Measurements from ENCODE around the gene PTDSS2.
"Not testable (repeated sequence)": the region's sequence is repeated elsewhere in the genome, so short reads cannot be mapped to it uniquely, and the experiment has no call there.

The PTDSS2 gene

DNA sequence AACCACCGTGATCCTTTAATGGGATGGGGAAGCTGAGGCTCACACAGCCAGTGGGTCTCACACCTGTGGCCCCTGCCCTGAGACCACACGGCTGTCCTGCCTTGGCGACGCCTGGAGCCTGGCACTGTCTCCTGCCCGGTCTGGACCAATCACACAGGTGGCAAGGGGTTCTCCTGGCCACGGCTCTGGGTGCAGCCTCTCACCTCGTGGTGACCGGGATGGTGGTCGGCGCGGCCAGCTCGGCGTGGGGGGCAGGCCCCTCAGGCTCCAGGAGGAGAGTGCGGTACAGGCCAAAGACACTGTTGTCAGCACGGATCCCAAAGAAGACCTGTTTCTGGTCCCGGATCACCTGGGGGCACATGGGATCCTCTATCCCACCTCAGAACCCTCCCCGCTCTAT lies 17.0 kb upstream of the PTDSS2 start:
- Histone ChIP-seq H3K36me3 (ENCODE audit: control insufficient read depth, insufficient read depth, low read length) (peaks cover 23% of the 10 kb centered on the region), H3K4me3 (ENCODE audit: insufficient read depth, low read depth, low read length, poor library complexity, severe bottlenecking) (no peak overlapping the region), H3K27ac (ENCODE audit: insufficient read depth, low read length, poor library complexity, severe bottlenecking) (no peak overlapping the region), H3K27me3 (replicated peaks; ENCODE audit: control insufficient read depth, insufficient read depth, low read length, poor library complexity, severe bottlenecking) (no peaks in the 10 kb centered on the region), H3K4me1 (ENCODE audit: control insufficient read depth, insufficient read depth, low read length, poor library complexity, severe bottlenecking) (peaks cover 10% of the 10 kb centered on the region), H3K9me3 (ENCODE audit: control insufficient read depth, low read length) (no peaks in the 10 kb centered on the region)
- no peak for DNase-seq

DNA sequence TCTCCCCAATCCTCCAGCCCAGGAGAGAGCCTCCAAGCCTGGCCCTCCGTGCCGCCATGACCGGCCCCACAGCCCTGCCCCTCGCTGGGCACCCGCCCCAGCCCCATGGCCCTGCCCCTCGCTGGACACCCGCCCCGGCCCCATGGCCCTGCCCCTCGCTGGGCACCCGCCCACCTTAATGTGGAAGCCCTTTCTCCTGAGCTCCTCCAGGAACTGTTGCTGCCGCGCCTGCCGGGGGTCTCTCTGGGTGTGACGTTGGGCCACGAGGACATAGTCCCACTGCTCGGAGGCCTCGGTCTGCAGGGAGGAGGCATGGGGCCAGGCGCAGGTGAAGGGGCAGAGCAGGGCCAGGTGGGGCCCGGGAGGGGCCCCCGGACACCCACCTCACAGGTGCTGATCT lies 16.4 kb upstream of the PTDSS2 start:
- H3K4me3 ChIP-seq (ENCODE audit: insufficient read depth, low read depth, low read length, poor library complexity, severe bottlenecking) = no peak overlapping the region
- no peaks in the 10 kb centered on the region for H3K27me3 ChIP-seq (replicated peaks; ENCODE audit: control insufficient read depth, insufficient read depth, low read length, poor library complexity, severe bottlenecking)
- H3K9me3 ChIP-seq (ENCODE audit: control insufficient read depth, low read length) = no peaks in the 10 kb centered on the region
- peaks cover 11% of the 10 kb centered on the region for H3K4me1 ChIP-seq (ENCODE audit: control insufficient read depth, insufficient read depth, low read length, poor library complexity, severe bottlenecking)
- DNase-seq = no peak
- peaks cover 18% of the 10 kb centered on the region for H3K36me3 ChIP-seq (ENCODE audit: control insufficient read depth, insufficient read depth, low read length)
- no peak overlapping the region for H3K27ac ChIP-seq (ENCODE audit: insufficient read depth, low read length, poor library complexity, severe bottlenecking)

DNA sequence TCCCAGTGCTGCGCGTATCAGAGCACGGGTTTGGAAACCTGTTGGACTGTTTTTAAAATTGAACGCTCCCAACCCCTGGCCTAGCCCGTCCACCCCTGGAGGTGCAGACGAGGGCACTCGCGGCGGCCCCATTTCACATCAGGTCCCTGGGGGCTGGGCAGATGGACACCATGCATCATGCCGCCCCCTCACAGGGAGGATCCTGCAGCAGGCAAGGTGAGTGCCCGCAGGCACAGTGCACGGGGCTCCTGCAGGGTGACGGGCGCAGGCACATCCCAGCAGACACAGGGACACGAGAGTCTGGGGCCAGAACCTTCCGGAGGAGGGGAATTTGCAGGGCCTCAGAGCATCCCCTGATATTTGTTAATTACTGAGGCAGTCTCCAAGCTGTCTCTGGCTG lies 15.6 kb upstream of the PTDSS2 start:
- no peak for DNase-seq
- H3K27ac ChIP-seq (ENCODE audit: insufficient read depth, low read length, poor library complexity, severe bottlenecking) = no peak overlapping the region
- no peaks in the 10 kb centered on the region for H3K27me3 ChIP-seq (replicated peaks; ENCODE audit: control insufficient read depth, insufficient read depth, low read length, poor library complexity, severe bottlenecking)
- H3K4me3 ChIP-seq (ENCODE audit: insufficient read depth, low read depth, low read length, poor library complexity, severe bottlenecking) = no peak overlapping the region
- no peaks in the 10 kb centered on the region for H3K9me3 ChIP-seq (ENCODE audit: control insufficient read depth, low read length)
- H3K4me1 ChIP-seq (ENCODE audit: control insufficient read depth, insufficient read depth, low read length, poor library complexity, severe bottlenecking) = peaks cover 14% of the 10 kb centered on the region
- peaks cover 18% of the 10 kb centered on the region for H3K36me3 ChIP-seq (ENCODE audit: control insufficient read depth, insufficient read depth, low read length)

DNA sequence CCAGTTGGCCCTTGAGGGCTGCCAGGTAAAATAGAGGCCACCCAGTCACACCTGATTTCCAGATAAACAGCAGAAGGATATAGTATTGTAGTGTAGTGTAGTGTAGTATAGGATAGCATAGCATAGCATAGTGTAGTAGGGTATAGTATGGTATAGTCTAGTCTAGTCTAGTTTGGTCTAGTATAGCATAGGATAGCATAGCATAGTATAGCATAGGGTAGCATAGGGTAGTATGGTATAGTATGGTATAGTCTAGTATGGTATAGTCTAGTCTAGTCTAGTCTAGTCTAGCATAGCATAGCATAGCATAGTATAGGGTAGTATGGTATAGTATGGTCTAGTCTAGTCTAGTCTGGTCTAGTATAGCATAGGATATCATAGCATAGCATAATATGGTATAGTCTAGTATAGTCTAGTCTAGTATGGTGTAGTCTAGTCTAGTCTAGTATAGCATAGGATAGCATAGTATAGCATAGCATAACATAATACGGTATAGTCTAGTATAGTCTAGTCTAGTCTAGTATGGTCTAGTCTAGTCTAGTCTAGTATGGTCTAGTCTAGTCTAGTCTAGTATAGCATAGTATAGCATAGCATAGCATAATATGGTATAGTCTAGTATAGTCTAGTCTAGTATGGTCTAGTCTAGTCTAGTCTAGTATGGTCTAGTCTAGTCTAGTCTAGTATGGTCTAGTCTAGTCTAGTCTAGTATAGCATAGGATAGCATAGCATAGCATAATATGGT lies 14.9 kb upstream of the PTDSS2 start:
- H3K4me3 ChIP-seq (ENCODE audit: insufficient read depth, low read depth, low read length, poor library complexity, severe bottlenecking); H3K9me3 ChIP-seq (ENCODE audit: control insufficient read depth, low read length); H3K27ac ChIP-seq (ENCODE audit: insufficient read depth, low read length, poor library complexity, severe bottlenecking); H3K27me3 ChIP-seq (replicated peaks; ENCODE audit: control insufficient read depth, insufficient read depth, low read length, poor library complexity, severe bottlenecking); DNase-seq: not testable (repeated sequence)
- Histone ChIP-seq H3K36me3 (ENCODE audit: control insufficient read depth, insufficient read depth, low read length) (peaks cover 18% of the 10 kb centered on the region), H3K4me1 (ENCODE audit: control insufficient read depth, insufficient read depth, low read length, poor library complexity, severe bottlenecking) (peaks cover 14% of the 10 kb centered on the region)

DNA sequence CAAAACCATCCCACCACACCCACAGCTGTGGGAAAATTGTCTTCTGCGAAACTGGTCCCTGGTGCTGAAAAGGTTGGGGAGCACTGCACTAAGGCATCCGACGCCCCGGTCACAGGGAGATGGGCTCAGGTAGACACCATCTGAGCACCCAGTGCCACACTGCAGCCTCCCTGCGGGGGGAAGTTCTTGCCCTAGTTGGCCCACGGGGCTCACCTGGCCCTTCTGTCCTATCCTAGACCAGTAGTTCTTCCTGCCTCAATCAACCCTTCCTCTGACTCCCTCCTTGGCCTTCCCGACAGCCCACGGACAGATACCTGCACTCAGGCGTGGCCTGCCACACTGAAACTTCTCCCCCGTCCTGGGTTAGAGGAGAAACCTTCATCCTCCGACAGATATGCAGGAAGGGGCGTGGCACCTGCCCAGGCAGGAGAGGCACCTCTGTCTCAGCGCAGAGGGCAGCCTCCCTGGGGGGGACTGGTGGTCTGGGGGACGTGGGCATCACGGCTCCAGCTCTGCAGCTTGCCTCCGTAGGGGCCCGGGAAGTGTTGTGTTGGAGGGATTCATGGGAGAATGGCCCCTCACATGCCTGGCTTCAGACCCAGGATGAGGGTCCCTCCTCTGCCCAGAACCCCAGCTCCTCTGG lies 12.7 kb upstream of the PTDSS2 start:
- DNase-seq = no peak
- peaks cover 32% of the 10 kb centered on the region for H3K4me1 ChIP-seq (ENCODE audit: control insufficient read depth, insufficient read depth, low read length, poor library complexity, severe bottlenecking)
- no peaks in the 10 kb centered on the region for H3K27me3 ChIP-seq (replicated peaks; ENCODE audit: control insufficient read depth, insufficient read depth, low read length, poor library complexity, severe bottlenecking)

DNA sequence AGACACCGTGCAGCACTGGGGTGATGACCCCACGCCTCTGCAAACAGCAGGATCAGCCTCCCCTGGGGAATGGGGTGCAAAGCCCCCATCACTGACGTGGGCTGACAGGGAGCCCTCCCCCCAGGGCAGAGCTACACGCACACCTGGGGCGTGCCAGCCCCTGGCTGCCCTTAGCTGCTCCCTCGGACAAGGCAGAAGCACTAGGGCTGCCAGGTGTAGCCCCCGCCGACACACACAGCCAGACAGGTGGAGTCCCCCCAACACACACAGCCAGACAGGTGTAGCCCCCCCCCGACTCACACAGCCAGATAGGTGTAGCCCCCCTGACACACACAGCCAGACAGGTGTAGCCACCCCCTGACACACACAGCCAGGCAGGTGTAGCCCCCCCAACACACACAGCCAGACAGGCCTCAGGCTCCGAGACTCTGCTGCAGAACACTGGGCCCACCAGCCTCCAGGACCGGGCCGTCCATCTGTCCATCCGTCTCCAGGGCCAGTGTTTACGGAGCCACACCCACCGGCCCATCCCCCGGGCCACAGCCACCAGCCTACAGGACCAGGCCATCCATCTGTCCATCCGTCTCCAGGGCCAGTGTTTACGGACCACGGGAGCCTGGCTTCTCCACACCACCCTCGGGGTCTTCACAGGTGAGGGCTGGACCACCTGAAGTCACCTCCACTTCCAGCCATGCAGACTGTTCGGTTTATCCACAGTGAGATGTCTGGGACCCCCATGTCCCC lies 11.8 kb upstream of the PTDSS2 start:
- Histone ChIP-seq H3K27ac (ENCODE audit: insufficient read depth, low read length, poor library complexity, severe bottlenecking) (no peak overlapping the region), H3K4me3 (ENCODE audit: insufficient read depth, low read depth, low read length, poor library complexity, severe bottlenecking) (no peak overlapping the region), H3K4me1 (ENCODE audit: control insufficient read depth, insufficient read depth, low read length, poor library complexity, severe bottlenecking) (peaks cover 32% of the 10 kb centered on the region), H3K9me3 (ENCODE audit: control insufficient read depth, low read length) (no peaks in the 10 kb centered on the region), H3K27me3 (replicated peaks; ENCODE audit: control insufficient read depth, insufficient read depth, low read length, poor library complexity, severe bottlenecking) (no peaks in the 10 kb centered on the region), H3K36me3 (ENCODE audit: control insufficient read depth, insufficient read depth, low read length) (peaks cover 2% of the 10 kb centered on the region)
- no peak for DNase-seq

More for the DNA sequence above, 12.7 kb upstream of the PTDSS2 start:
- no peak overlapping the region for H3K27ac ChIP-seq (ENCODE audit: insufficient read depth, low read length, poor library complexity, severe bottlenecking)
- H3K4me3 ChIP-seq (ENCODE audit: insufficient read depth, low read depth, low read length, poor library complexity, severe bottlenecking) = no peak overlapping the region
- H3K9me3 ChIP-seq (ENCODE audit: control insufficient read depth, low read length) = no peaks in the 10 kb centered on the region
- H3K36me3 ChIP-seq (ENCODE audit: control insufficient read depth, insufficient read depth, low read length) = peaks cover 11% of the 10 kb centered on the region

DNA sequence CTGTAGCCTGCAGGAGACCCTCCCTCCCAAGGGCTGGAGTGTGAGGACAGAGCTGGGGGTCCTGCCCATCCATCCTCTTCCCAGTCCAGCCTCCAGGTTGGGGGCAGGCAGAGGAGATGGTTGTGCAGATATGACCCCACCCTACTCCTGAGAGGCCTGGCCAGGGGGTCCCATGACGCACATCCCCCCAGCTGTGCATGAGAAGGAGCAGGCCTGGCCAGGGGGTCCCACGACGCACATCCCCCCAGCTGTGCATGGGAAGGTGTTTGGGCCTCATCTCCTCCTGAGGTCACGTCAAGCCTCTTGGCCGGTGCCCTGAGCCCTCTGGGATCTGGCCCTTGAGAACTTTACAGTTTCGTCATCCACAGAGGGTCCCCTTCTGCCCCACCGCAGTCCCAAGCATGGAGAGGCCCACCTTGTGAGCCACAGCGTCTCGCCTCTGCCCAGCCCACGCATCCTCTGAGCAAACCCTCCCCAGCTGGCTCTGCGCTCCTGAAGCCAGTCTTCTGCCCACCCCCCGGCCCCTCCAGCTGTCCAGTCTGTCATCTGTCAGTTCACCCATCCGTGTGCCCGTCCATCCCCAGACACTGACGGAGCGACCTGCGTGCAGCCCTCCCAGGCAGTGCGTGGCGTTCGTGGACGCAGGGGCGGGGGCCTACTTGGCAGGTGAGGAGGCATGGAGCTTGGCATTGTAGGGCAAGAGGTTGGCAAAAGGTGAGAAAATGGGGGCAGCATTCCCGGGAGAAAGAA lies 10.6 kb upstream of the PTDSS2 start:
- no peak for DNase-seq
- Histone ChIP-seq H3K36me3 (ENCODE audit: control insufficient read depth, insufficient read depth, low read length) (no peaks in the 10 kb centered on the region), H3K27ac (ENCODE audit: insufficient read depth, low read length, poor library complexity, severe bottlenecking) (no peak overlapping the region), H3K4me3 (ENCODE audit: insufficient read depth, low read depth, low read length, poor library complexity, severe bottlenecking) (no peak overlapping the region), H3K27me3 (replicated peaks; ENCODE audit: control insufficient read depth, insufficient read depth, low read length, poor library complexity, severe bottlenecking) (no peaks in the 10 kb centered on the region), H3K4me1 (ENCODE audit: control insufficient read depth, insufficient read depth, low read length, poor library complexity, severe bottlenecking) (peaks cover 32% of the 10 kb centered on the region), H3K9me3 (ENCODE audit: control insufficient read depth, low read length) (no peaks in the 10 kb centered on the region)

DNA sequence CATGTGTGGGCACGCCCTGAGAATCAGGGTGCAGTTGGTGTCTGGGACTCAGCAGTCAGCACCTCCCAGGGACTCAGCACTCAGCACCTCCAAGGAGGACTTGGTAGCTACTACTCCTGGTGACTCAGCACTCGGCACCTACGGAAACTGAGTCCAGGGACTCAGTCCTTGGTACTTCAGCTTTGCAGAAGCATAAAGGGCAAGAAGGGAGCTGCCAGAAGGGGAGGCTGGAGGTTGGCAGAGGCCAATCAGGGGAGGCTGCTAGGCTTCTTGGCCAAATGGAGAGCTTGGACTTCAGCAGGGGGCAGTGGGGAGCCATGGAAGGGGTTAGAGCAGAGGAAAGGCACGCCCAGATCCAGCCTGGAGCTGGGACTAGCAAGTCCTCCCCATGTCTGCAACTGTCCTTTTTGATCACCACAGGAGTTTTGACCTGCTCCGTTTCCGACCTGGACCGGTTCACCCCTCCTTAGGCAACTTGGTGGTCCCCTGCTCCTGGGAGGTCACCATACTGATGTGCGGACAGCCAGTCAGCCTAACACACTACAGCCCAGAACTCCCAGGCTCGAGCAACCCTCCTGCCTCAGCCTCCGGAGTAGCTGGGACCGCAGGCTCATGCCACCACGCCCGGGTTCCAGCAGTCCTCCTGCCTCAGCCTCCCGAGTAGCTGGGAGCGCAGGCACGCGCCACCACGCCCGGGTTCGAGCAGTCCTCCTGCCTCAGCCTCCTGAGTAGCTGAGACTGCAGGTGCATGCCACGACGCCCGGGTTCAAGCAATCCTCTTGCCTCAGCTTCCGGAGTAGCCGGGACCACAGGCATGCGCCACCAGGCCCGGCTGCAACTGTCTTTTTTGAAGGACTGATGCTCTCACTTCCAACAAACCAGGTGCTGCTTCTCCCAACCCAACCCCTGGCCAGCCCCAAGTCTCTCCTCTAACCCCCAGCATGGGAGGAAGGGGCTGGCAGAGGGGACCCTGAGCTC lies 9.7 kb upstream of the PTDSS2 start:
- DNase-seq = no peak
- no peaks in the 10 kb centered on the region for H3K9me3 ChIP-seq (ENCODE audit: control insufficient read depth, low read length)
- no peaks in the 10 kb centered on the region for H3K27me3 ChIP-seq (replicated peaks; ENCODE audit: control insufficient read depth, insufficient read depth, low read length, poor library complexity, severe bottlenecking)
- peaks cover 32% of the 10 kb centered on the region for H3K4me1 ChIP-seq (ENCODE audit: control insufficient read depth, insufficient read depth, low read length, poor library complexity, severe bottlenecking)
- H3K27ac ChIP-seq (ENCODE audit: insufficient read depth, low read length, poor library complexity, severe bottlenecking) = no peak overlapping the region
- H3K4me3 ChIP-seq (ENCODE audit: insufficient read depth, low read depth, low read length, poor library complexity, severe bottlenecking) = peak overlapping the region; percentile 71
- H3K36me3 ChIP-seq (ENCODE audit: control insufficient read depth, insufficient read depth, low read length) = no peaks in the 10 kb centered on the region

DNA sequence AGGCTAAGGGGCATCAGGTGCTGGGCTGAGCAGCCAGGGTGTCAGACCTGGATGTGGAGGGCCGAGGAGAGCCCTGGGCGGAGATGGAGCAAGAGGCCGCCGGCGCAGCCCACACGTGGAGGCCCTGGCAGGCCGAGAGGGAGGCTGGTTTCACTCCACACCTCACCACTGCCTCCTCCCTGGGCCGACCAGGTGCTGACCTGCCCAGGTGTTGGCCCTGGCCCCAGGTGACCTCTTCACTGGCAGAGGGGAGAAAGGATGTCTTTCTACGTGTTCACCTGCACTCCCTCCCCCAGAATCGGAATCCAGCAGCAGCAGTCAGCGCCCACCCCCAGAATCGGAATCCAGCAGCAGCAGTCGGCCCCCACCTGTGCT lies 9.0 kb upstream of the PTDSS2 start:
- no peak for DNase-seq
- Histone ChIP-seq H3K36me3 (ENCODE audit: control insufficient read depth, insufficient read depth, low read length) (no peaks in the 10 kb centered on the region), H3K27ac (ENCODE audit: insufficient read depth, low read length, poor library complexity, severe bottlenecking) (peak overlapping the region; percentile 67), H3K27me3 (replicated peaks; ENCODE audit: control insufficient read depth, insufficient read depth, low read length, poor library complexity, severe bottlenecking) (no peaks in the 10 kb centered on the region), H3K9me3 (ENCODE audit: control insufficient read depth, low read length) (no peaks in the 10 kb centered on the region), H3K4me3 (ENCODE audit: insufficient read depth, low read depth, low read length, poor library complexity, severe bottlenecking) (peak overlapping the region; percentile 71), H3K4me1 (ENCODE audit: control insufficient read depth, insufficient read depth, low read length, poor library complexity, severe bottlenecking) (peaks cover 32% of the 10 kb centered on the region)
